Smooth muscle cell of the pulmonary artery (primary cell): ENCODE measurements around the gene CYP2U1. TPM values are rescaled to one million over a fixed set of nuclear protein-coding genes. Genes with fewer than 3 reads are reported as not detected.

Experiments used
- total RNA-seq: library from RNA; depleted of rRNA; stranded (reverse); fragments of >200 nt; gene quantifications from 2 replicates; pipeline ENCODE4 v1.2.3, GENCODE V29; 2014

CYP2U1 gene
- total RNA-seq = 15.9 and 17.1 TPM in 2 replicates

DNA sequence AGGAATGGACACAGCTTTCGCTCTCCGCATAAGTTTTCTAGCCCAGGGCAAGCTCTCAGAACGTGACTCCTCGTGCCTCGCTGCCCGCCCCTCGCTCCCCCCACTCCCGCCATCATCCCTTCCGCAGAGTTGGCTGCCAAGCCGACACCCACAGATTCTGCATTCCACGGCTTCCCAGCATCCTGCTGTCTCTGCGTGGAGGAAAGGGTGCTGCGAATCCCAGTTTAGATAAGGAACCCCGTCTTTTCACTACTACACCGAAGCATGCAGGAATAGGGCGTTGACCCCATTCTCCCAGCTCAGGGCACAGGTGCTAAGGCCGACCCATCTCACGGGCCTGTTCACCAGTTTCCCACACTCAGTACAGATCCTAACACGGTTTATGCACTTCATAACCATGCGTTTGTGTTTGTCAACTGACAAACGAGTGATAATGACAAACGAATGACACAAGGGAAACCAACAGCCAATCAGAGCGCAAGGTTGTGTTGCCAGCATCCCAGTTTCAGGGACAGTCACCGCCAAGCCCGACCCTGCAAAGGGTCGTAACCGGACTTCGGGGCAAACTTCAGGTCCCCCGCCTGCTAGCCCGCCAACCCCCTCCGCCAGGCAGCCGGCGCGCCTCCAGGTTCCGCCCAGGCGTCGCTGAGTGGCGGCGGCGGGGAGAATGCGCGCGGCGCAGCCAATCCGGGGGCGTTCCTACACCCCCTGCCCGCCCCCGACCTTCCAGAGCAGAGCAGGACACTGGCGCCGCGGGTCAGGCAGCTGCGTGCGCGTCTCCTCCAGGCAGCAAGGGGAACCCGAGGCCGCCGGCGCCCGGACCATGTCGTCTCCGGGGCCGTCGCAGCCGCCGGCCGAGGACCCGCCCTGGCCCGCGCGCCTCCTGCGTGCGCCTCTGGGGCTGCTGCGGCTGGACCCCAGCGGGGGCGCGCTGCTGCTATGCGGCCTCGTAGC lies at the start of gene CYP2U1:
CYP2U1 (plus strand) TSS at position 729 of the 954 bp plus-strand sequence; CDS start at position 824, 95 bp downstream.

DNA sequence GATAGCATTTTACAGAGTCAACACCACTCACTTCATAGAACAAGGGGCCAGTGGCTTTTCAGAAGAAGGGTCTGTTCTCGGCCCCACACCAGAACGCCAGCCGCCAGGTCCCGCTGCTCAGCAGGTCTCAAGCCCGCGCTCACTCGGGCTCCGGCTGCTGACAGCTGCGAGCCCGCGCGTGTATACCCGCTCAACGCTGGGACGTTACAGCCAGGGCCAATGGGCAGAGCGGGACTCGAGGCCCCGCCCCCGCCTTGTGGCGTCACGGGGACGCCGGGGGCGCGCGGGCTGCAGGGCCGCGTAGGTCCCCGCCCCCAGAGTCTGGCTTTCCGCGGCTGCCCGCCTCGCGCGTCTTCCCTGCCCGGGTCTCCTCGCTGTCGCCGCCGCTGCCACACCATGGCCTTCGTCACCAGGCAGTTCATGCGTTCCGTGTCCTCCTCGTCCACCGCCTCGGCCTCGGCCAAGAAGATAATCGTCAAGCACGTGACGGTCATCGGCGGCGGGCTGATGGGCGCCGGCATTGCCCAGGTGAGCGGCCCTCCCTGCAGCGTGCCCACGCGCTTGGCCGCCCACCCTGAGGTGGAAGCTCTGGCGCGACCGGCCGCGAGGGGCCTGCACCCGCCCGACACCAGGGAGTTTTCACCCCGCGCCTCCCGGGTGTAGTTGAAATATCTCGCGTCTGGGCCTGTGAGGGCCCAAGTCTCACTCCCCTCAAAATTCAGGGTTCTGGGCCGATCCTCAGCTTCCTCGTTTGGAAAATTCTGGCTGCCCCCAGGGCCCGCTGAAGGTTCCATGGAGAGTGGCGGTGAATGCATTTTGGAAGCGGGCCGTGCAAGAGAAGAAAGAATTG lies 58.4 kb downstream of the CYP2U1 start, which contains the start of gene HADH:
HADH (plus strand) TSS at position 353 of the 850 bp plus-strand sequence; CDS start at position 397, 44 bp downstream.

Other genes starting within 250 kb of the CYP2U1 start
- gene PAPSS1, start 211.3 kb upstream of the CYP2U1 start, total RNA-seq = 61.1 and 94.0 TPM in 2 replicates
- gene SGMS2, start 106.6 kb upstream of the CYP2U1 start, total RNA-seq = 174 and 197 TPM in 2 replicates
- gene HADH, start 58.3 kb downstream of the CYP2U1 start, total RNA-seq = 12.1 and 13.9 TPM in 2 replicates
- gene LEF1, start 237.4 kb downstream of the CYP2U1 start, total RNA-seq = 0.20 TPM in 1 of 2 replicates, not detected in the other